C1 segment of cervical spinal cord (tissue), 14 donors: ENCODE results near the gene ATAD3B.
A peak's percentile ranks its signal among the peaks of the same experiment; 100 is the strongest.
"Not testable (repeated sequence)": the region's sequence is repeated elsewhere in the genome, so short reads cannot be mapped to it uniquely, and the experiment has no call there.

Experiments
- DNase-seq, 14 donors: peaks; one replicate each; lab custom pipeline; 2025; lab: John Stamatoyannopoulos, UW

The ATAD3B gene, protein sequence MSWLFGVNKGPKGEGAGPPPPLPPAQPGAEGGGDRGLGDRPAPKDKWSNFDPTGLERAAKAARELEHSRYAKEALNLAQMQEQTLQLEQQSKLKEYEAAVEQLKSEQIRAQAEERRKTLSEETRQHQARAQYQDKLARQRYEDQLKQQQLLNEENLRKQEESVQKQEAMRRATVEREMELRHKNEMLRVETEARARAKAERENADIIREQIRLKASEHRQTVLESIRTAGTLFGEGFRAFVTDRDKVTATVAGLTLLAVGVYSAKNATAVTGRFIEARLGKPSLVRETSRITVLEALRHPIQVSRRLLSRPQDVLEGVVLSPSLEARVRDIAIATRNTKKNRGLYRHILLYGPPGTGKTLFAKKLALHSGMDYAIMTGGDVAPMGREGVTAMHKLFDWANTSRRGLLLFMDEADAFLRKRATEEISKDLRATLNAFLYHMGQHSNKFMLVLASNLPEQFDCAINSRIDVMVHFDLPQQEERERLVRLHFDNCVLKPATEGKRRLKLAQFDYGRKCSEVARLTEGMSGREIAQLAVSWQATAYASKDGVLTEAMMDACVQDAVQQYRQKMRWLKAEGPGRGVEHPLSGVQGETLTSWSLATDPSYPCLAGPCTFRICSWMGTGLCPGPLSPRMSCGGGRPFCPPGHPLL

GRCh38 chr1:1471389-1472052 lies at the start of gene ATAD3B:
ATAD3B (plus strand) TSS chr1:1471765; CDS start chr1:1471885, 120 bp downstream.
- peak; percentile 56 to 94 (median 89) for DNase-seq

GRCh38 chr1:1421907-1422464 lies 49.6 kb upstream of the ATAD3B start:
- DNase-seq = no peak

- DNase-seq = no peak
Observed at GRCh38 chr1:1422465-1423244, 48.9 kb upstream of the ATAD3B start.

GRCh38 chr1:1423245-1423597 lies 48.3 kb upstream of the ATAD3B start:
- DNase-seq = no peak

DNA sequence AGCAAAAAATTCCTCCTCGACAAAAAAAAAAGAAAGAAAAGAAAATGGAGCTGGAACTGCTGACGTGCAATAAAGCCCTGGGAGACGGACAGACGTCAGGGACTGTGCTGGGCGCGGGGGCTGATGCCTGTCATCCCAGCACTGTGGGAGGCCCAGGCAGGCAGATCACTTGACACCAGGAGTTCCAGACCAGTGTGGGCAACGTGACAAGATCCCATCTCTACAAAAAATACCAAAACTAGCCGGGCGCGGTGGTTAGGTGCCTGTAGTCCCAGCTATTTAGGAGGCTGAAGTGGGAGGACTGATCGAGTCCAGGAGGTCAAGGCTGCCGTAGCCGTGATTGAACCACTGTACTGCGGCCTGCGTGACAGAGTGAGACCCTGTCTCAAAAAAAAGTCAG lies 46.9 kb upstream of the ATAD3B start:
- DNase-seq = no peak

- DNase-seq = no peak
Observed at GRCh38 chr1:1425426-1425752, 46.2 kb upstream of the ATAD3B start.

- peak in 12 of 14 donors; percentile 15 to 83 (median 64) for DNase-seq
Observed at GRCh38 chr1:1425753-1426495, 45.6 kb upstream of the ATAD3B start.

GRCh38 chr1:1426496-1427105 lies 45.0 kb upstream of the ATAD3B start:
- peak in 10 of 14 donors; percentile 35 to 86 (median 71) for DNase-seq

DNA sequence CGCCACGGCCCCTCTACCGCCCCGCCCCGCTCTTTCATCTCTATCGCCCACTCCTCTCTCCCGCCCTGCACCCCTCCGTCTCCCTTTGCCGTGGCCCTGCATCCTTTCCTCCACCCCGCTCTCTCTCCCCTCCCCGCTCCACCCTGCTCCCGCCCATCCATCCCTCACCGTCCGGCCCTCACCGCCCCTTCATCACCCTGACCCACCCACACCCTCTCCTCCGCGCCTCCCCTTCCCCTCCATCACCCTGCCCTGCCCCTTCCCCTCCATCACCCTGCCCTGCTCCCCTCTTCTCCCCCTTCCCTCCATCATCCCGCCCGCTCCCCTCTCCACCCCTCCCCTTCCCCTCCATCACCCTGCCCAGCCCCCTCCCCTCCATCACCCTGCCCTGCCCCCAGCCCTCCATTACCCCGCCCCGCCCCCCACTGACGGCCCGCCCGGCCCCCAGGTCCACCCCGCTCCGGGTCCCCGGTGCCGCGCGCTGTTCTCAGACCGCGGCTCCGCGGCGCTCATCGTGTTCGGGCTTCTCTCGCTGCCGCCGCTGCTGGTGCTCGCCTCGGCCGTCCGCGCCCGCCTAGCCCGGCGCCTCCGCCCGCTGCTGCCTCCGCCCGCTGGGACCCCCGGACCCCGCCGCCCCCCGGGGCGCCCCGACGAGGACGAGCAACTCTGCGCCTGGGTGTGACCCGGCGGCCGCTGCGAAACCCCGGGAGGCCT lies 44.3 kb upstream of the ATAD3B start:
- peak in 5 of 14 donors; percentile 17 to 64 (median 54) for DNase-seq

- DNase-seq = no peak
Observed at GRCh38 chr1:1427820-1428148, 43.8 kb upstream of the ATAD3B start.

GRCh38 chr1:1428174-1428573 lies 43.4 kb upstream of the ATAD3B start:
- DNase-seq = no peak

- DNase-seq = not testable (repeated sequence)
Observed at GRCh38 chr1:1428967-1429366, 42.6 kb upstream of the ATAD3B start.

- DNase-seq = no peak
Observed at GRCh38 chr1:1429671-1430073, 41.9 kb upstream of the ATAD3B start.

- peak in 12 of 14 donors; percentile 10 to 79 (median 64) for DNase-seq
Observed at GRCh38 chr1:1430114-1430982, 41.2 kb upstream of the ATAD3B start.

DNA sequence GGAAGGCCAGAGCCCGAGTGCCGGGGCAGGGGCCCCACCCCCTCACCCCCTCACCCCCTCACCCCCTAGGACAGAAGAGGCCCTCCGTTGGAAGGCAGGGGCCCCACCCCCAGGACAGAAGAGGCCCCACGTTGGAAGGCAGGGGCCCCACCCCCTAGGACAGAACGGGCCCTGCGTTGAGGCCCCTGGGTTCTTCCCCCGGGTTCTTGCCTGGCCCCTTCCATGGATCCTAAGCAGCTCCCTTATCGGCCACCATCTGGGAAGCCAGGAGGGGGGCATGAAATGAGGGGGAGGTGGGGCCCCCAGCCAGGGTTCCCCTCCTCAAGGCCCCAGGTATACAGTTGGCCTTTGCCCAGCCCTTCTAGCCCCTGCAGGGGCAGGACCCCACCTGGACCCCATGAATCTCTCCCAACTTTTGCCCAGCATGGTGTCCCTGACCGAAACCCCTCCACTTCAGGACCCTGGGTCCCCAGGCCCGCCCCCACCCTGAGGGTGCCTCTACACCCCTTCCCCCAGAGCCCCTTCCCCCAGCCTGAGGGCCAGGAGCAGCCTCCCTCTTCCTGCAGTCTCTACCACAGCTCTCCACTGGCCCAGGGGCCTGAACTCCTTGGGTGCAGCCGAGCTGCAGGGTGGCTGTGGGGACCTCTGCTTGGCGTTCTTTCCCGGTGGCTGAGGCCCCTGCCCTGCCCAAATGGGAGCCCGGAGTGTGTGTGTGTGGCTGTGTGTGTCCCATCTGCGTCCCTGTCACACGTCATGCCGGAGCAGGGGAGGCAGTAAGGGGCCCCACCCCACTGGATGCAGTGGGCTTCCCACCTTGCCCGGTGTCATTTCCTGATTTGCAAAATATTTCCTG lies 40.3 kb upstream of the ATAD3B start:
- DNase-seq = peak in 2 of 14 donors; percentile 53 to 59

DNA sequence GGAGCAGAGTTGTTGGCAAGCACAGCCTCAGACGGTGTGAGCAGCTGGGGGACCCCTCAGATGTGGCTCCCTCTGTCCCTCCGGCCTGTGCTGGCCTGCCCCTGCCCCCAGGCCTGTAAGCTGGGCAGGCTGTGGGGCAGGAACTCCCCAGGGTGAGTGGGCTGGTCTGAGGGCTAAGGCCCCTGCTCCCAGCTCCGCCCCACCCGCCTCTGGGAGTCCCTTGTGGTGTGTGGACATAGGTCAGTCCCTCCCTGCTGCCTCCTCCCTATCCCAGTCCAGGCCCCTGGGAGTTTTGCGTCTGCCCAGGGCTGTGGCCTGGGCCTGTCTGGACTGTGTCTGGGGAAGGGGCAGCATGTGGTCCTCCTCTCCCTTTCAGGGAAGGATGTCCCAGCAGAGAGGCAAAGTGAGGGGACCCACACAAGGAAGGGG lies 39.7 kb upstream of the ATAD3B start:
- peak in 5 of 14 donors; percentile 40 to 67 (median 51) for DNase-seq

- DNase-seq = peak in 3 of 14 donors; percentile 50 to 60 (median 53)
Observed at GRCh38 chr1:1432274-1432950, 39.2 kb upstream of the ATAD3B start.
